Left colon (tissue), 2 donors: Measurements from ENCODE around the gene NOTO. TPM values are rescaled to one million over a fixed set of nuclear protein-coding genes. Genes with fewer than 3 reads are reported as not detected.
A peak's percentile ranks its signal among the peaks of the same experiment; 100 is the strongest.

ENCODE experiments used
- ATAC-seq: fragments of 200-7000 bp; cut with Tn5 transposase; one replicate; pipeline ENCODE4 v1.9.1; 2020; ENCODE audit warnings: mild to moderate bottlenecking, moderate library complexity
- DNase-seq, 2 donors: peaks; one replicate each; pipeline ENCODE4 v3.0.0-alpha.2; 2020
- intact Hi-C, 2 donors: fragments of 100-400 bp; cut with DNase I in 1 of 2; cut with micrococcal nuclease in 1 of 2; formaldehyde crosslinking; loops; one replicate each; pipeline versions ENCODE4 v1.11.2 to v1.14.0; 2022; cut with DNase I, micrococcal nuclease
- total RNA-seq, 2 donors: library from RNA; stranded (reverse); fragmentation: NEBNext Ultra II Directional; extraction: Animal tissue kit (Norgen Biotek cat#: 25700); gene quantifications; one replicate each; pipeline ENCODE4 v1.2.1, GENCODE V29; 2021
- donor health status: DM: no; HTN: no; CAD: no.
- donor health status: DM: yes; HTN: yes; CAD: no.

Gene NOTO
- total RNA-seq, 2 donors from 2014 or later: 0.08 TPM; not detected in 1

DNA sequence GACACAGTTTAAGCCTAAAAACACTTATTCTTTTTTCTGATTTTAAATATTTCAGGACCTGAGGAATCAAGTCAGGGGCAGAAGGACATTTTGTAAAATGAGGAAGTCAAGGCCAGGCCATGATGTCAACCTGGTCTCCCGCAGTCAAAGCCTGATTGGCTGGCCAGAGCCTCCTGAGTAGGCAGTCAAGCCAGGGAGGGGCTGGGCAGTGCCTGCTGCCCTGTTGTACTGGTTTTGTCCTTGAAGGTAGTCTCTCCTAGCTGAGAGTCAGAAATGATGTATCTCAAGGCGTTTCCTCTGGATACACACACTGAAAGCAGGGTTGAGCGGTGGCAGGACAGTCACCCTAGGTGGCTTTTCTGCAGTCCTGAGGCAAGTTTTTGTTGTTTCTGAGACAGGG is 51.5 kb downstream of the NOTO start:
- peak; percentile 36 for ATAC-seq
- DNase-seq: no peak
- intact Hi-C loops: no loop called here

GRCh38 chr2:73254343-73255006 is 52.1 kb downstream of the NOTO start:
- DNase-seq (no peak), ATAC-seq (no peak)
- intact Hi-C loops: no loop called here

GRCh38 chr2:73255007-73255644 is 52.8 kb downstream of the NOTO start:
- ATAC-seq (no peak), DNase-seq (no peak)
- intact Hi-C loops: no loop called here

DNA sequence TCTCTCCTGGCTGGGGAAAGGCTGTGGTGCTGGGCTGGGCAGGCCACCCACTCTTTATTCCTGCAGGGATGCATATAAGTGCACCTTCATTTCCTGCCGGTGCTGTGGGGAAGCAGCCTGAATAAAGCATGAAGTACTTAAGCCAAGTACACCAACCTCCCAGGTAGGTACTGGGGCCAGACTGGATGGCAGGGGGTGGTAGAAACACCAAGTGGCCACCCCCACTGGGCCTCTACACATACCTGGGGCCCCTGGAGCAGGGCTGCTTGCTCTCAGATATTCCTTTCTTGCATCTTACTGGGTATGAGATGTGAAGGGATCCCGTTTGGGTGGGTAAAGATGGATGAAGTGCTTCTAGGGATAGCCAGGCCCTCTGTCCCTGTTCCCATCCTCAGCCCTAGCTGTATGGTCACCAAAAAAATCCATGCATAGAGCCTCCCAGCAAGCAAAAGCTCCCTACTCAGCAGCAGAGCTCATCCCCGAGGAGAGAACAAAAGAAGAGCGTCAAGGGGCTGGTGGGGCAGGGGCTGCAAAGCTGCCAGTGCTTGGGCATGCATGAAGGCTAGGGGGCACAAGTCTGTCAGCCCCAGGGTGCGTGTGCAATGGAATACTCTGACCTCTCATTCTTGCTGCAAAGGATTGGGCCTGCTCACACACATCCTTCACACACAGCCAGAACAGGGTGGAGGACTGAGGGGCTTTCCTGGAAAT is 53.7 kb downstream of the NOTO start:
- intact Hi-C loops: no loop called here
- no peak for DNase-seq
- no peak for ATAC-seq

DNA sequence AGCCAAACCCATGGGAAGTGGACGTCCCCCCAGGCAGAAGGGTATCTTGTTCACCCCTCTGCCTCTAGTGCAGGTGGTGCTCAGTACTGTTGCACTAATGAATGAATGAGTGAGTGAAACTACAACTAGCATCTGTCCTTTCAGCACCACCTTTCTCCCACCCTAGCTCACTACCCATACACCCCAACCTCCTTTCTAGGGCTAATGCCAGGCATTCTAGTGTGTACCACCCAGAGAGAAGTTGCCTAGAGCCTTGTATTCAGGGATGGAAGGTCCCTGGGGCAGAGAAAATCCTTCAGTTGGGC is 54.2 kb downstream of the NOTO start:
- intact Hi-C loops: no loop called here
- no peak for ATAC-seq
- no peak for DNase-seq

DNA sequence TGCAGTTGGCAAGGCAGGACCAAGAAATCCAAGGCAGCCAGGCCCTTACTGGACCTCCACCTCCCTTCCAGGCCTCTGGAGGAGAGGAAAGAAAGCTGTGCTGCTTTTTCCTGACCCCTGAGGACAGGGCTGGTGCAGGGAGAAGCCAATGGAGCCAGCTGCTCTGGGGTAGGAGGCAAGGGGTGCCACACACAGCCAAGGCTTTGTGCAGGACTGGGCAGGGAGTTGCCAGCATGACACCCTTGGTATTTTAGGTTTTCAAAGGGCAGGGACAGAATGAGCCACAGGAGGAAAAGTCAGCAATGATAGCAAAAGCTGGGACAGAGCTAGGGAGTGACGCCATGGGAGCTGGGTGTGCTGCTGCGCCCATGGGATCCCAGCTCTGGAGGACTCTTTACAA is 54.6 kb downstream of the NOTO start:
- intact Hi-C loops: no loop called here

DNA sequence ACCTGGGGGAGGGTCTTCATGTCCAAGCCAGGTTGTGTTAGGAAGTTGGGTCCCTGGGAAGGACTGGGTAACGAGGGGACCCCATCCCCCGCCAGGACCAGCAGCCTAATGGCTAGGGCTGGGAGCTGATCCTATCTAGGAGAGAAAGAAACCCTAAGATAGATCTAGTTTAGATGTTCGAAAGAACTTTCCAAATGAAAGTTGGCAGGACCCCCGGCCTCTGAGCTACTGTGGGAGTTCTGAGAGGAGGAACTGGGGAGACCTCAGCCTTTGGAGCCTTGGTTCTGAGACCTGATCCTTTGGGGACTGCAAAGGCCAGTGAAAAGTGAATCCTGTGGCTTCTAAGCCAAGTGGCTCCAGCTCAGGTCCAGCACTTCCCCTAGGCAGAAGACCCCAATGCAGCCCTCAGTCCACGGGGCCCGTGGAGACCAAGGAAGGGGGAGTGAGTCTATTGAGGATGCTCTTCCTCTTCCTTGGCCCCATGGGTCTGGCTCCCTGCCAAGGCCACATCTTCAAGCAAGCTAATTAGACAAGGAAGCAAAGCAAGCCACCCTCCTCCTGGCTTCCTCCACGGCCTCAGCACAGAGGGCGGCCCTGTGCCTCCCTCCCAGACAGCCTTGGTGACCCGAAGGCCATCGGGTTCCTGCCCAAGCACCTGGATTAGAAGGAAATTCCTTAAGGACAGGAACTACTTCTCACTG is 55.2 kb downstream of the NOTO start:
- DNase-seq (peak in 1 of 2 donors; percentile 56), ATAC-seq (peak; percentile 26)
- intact Hi-C loops: no loop called here

More for the DNA sequence above, 54.6 kb downstream of the NOTO start:
- no peak for DNase-seq
- ATAC-seq: no peak

DNA sequence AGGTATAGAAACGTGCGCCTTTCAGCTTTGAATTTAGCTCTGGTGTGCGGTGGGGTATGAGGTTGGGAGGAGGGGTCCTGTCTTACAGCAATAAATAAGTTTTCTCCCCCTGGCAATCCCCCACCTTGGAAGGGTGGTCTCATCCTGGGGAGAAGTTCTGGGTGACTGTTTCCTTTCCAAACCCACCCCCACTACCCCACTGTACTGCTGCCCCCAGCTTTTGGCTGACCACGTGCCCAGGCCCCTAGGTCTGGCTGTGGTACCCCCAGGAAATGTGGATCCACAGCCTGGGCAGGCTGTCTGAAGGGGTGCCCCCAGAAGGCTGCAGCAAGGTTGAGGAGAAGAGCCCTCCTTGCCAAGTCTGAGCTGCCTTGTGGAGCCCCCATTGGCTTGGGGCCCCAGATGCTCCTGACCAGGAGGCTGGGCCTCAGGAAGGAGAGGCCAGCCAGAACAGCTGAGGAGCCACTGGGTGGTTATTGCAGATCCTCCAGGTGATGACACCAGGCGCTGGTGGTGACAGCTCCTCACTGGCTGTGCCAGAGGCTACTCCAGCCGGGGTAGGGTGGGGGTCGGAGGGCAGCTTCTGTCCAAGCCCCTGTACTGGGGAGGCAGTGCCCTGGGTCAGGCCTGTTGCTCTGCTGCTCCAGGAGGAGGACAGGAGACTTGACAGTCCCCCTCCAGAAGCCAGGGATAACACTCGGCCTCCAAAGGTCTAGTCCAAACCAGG is 56.0 kb downstream of the NOTO start:
- intact Hi-C loops: no loop called here
- DNase-seq: no peak
- no peak for ATAC-seq

- no peak for ATAC-seq
Observed at GRCh38 chr2:73258913-73259215, 56.5 kb downstream of the NOTO start.

GRCh38 chr2:73259276-73259675 is 56.9 kb downstream of the NOTO start:
- DNase-seq: no peak
- no peak for ATAC-seq
- intact Hi-C loops: no loop called here

More at GRCh38 chr2:73258913-73259215, 56.5 kb downstream of the NOTO start:
- intact Hi-C loops: no loop called here
- no peak for DNase-seq

GRCh38 chr2:73259704-73260337 is 57.4 kb downstream of the NOTO start:
- DNase-seq (no peak), ATAC-seq (no peak)
- intact Hi-C loops: no loop called here

DNA sequence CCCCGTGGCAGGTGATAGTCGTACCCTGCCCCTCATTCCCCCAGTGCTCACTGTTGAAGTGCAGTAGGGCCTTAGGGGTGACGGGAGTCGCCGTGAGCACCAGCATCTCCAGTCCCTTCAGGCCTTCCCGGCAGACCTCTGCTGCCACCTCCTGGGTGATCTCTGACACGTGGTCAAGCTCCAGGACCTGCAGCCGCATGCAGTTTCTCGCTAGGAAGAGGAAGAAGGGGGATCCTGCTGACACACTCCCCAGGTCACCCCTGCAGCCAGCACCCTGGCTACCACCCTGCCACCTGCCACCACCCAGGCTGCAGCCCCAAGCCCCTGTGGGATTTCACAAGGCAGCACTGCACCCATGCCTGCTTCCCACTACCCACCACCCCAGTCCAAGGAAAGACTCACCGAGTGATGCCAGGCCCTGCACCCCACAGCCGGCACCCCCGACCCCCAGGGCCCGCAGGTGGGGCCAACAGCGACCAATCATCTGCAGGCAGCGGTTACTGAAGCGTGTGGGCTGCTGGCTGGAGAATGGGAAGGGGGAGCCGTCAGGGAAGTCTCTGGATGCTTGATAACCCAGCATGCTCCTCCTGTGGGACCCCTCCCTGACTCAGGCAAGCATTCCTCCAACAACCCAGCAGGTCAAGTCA is 58.1 kb downstream of the NOTO start:
- DNase-seq: peak in 1 of 2 donors; percentile 53
- ATAC-seq: peak; percentile 78
- intact Hi-C loops: no loop called here

Other genes starting within 250 kb of the NOTO start
- 10 to 100 TPM; 19.9 to 20.5 TPM for gene SFXN5, start 130.9 kb upstream of the NOTO start, total RNA-seq
- 10 to 100 TPM; 19.3 to 19.7 TPM for gene RAB11FIP5, start 89.6 kb upstream of the NOTO start, total RNA-seq
- gene SMYD5, start 11.7 kb downstream of the NOTO start, total RNA-seq: 10 to 100 TPM in 1 of 2 donors, 1 to 10 TPM in 1; 9.2 to 14.4 TPM
- gene PRADC1, start 30.7 kb downstream of the NOTO start, total RNA-seq: 10 to 100 TPM; 40.2 to 51.9 TPM
- 100 to 1,000 TPM; 120 to 140 TPM for gene CCT7, start 31.7 kb downstream of the NOTO start, total RNA-seq
- 1 to 10 TPM; 2.1 to 2.5 TPM for gene FBXO41, start 81.9 kb downstream of the NOTO start, total RNA-seq
- gene EGR4, start 91.0 kb downstream of the NOTO start, total RNA-seq: not detected
- gene ALMS1, start 183.3 kb downstream of the NOTO start, total RNA-seq: 10 to 100 TPM; 11.2 to 14.8 TPM